Liver (tissue), 9 donors: ENCODE data around the gene USH1G. TPM values are rescaled to one million over a fixed set of nuclear protein-coding genes. Genes with fewer than 3 reads are reported as not detected.

Source experiments
- DNase-seq: peaks from one replicate; pipeline ENCODE4 v3.0.0-alpha.2; 2017; ENCODE audit warnings: low spot score
- H3K27ac ChIP-seq, 2 donors: one replicate each; pipeline ENCODE4 v1.7.0; 2013; ENCODE audit warnings: inconsistent platforms in 2 of 2, low read length in 2 of 2, control low read depth in 1 of 2, low read depth in 1 of 2, mild to moderate bottlenecking in 1 of 2
- H3K27me3 ChIP-seq, 4 donors: one replicate each; pipeline versions ENCODE4 v1.6.1 to v1.7.0; 2013; ENCODE audit warnings: low read length in 3 of 4, inconsistent platforms in 1 of 4, mild to moderate bottlenecking in 1 of 4, moderate library complexity in 1 of 4; ENCODE audit not compliant: control insufficient read depth in 4 of 4, insufficient read depth in 4 of 4
- H3K36me3 ChIP-seq, 4 donors: one replicate each; pipeline versions ENCODE4 v1.6.1 to v1.7.0; 2013; ENCODE audit warnings: low read length in 3 of 4, mild to moderate bottlenecking in 3 of 4, low read depth in 1 of 4, moderate library complexity in 1 of 4; ENCODE audit not compliant: control insufficient read depth in 4 of 4, insufficient read depth in 3 of 4
- H3K4me1 ChIP-seq, 4 donors: one replicate each; pipeline versions ENCODE4 v1.6.1 to v1.7.0; 2013; ENCODE audit warnings: low read length in 3 of 4, mild to moderate bottlenecking in 3 of 4, moderate library complexity in 1 of 4; ENCODE audit not compliant: control insufficient read depth in 4 of 4, insufficient read depth in 4 of 4
- H3K4me3 ChIP-seq, 3 donors: one replicate each; pipeline versions ENCODE4 v1.6.1 to v1.7.0; 2013; ENCODE audit warnings: low read length in 3 of 3, control low read depth in 1 of 3, low read depth in 1 of 3, mild to moderate bottlenecking in 1 of 3
- H3K9ac ChIP-seq, 2 donors: one replicate each; pipeline ENCODE4 v1.7.0; 2013; ENCODE audit warnings: low read length in 2 of 2, mild to moderate bottlenecking in 2 of 2, moderate library complexity in 2 of 2, control low read depth in 1 of 2, low read depth in 1 of 2
- H3K9me3 ChIP-seq, 4 donors: one replicate each; pipeline versions ENCODE4 v1.6.1 to v1.7.0; 2013; ENCODE audit warnings: low read length in 3 of 4; ENCODE audit not compliant: control insufficient read depth in 4 of 4
- ATF3 ChIP-seq: IDR thresholded peaks from 2 replicates; pipeline ENCODE4 v1.6.1; 2016; ENCODE audit warnings: antibody characterized with exemption
- CTCF ChIP-seq: fragments of 150-350 bp; IDR thresholded peaks from 2 replicates; pipeline ENCODE4 v1.5.1; 2017; ENCODE audit warnings: improper control_type of control experiment, low read depth, low read length; ENCODE audit not compliant: missing input control
- EGR1 ChIP-seq, 2 donors: IDR thresholded peaks; 2 replicates each; pipeline ENCODE4 v1.6.1; 2016 to 2018; ENCODE audit warnings: antibody characterized with exemption in 2 of 2, low read depth in 2 of 2
- FOXA1 ChIP-seq: IDR thresholded peaks from 2 replicates; pipeline ENCODE4 v1.6.1; 2016; ENCODE audit warnings: antibody characterized with exemption
- FOXA2 ChIP-seq: IDR thresholded peaks from 2 replicates; pipeline ENCODE4 v1.6.1; 2016; ENCODE audit warnings: antibody characterized with exemption
- GABPA ChIP-seq, 2 donors: IDR thresholded peaks in 1 of 2; conservative IDR thresholded peaks in 1 of 2; 2 replicates each; pipeline ENCODE4 v1.6.1; 2016; ENCODE audit warnings: antibody characterized with exemption in 2 of 2, mild to moderate bottlenecking in 1 of 2, moderate library complexity in 1 of 2
- HNF4A ChIP-seq, 2 donors: conservative IDR thresholded peaks; 2 replicates each; pipeline ENCODE4 v1.6.1; 2016; ENCODE audit warnings: antibody characterized with exemption in 2 of 2, mild to moderate bottlenecking in 2 of 2
- HNF4G ChIP-seq: IDR thresholded peaks from 2 replicates; pipeline ENCODE4 v1.6.1; 2016; ENCODE audit warnings: antibody characterized with exemption
- JUND ChIP-seq, 2 donors: IDR thresholded peaks; 2 replicates each; pipeline ENCODE4 v1.6.1; 2016; ENCODE audit warnings: antibody characterized with exemption in 2 of 2
- MAX ChIP-seq: IDR thresholded peaks from 2 replicates; pipeline ENCODE4 v1.6.1; 2016; ENCODE audit warnings: antibody characterized with exemption
- NR2F2 ChIP-seq: IDR thresholded peaks from 2 replicates; pipeline ENCODE4 v1.6.1; 2016; ENCODE audit warnings: antibody characterized with exemption
- RAD21 ChIP-seq, 2 donors: IDR thresholded peaks; 2 replicates each; pipeline ENCODE4 v1.6.1; 2016; ENCODE audit warnings: antibody characterized with exemption in 2 of 2, mild to moderate bottlenecking in 2 of 2
- REST ChIP-seq: IDR thresholded peaks from 2 replicates; pipeline ENCODE4 v1.6.1; 2016; ENCODE audit warnings: antibody characterized with exemption, mild to moderate bottlenecking
- RXRA ChIP-seq, 2 donors: IDR thresholded peaks; 2 replicates each; pipeline ENCODE4 v1.6.1; 2017 to 2018; ENCODE audit warnings: antibody characterized with exemption in 2 of 2, mild to moderate bottlenecking in 1 of 2
- SP1 ChIP-seq: IDR thresholded peaks from 2 replicates; pipeline ENCODE4 v1.6.1; 2018; ENCODE audit warnings: antibody characterized with exemption, mild to moderate bottlenecking
- TAF1 ChIP-seq: conservative IDR thresholded peaks from 2 replicates; pipeline ENCODE4 v1.6.1; 2016; ENCODE audit warnings: antibody characterized with exemption, mild to moderate bottlenecking
- YY1 ChIP-seq: IDR thresholded peaks from 2 replicates; pipeline ENCODE4 v1.6.1; 2016; ENCODE audit warnings: antibody characterized with exemption, mild to moderate bottlenecking
- ZBTB33 ChIP-seq: IDR thresholded peaks from 2 replicates; pipeline ENCODE4 v1.6.1; 2016; ENCODE audit warnings: antibody characterized with exemption
- WGBS: extraction: QIAGEN DNeasy Blood & Tissue Kit; methylation state at CpG from one replicate; pipeline ENCODE4 v1.1.7; 2013; 5-methylcytosine and 5-hydroxymethylcytosine counted together
- polyA plus RNA-seq, 2 donors: library from polyadenylated mRNA; stranded (reverse) in 1 of 2; unstranded in 1 of 2; fragments of 200-250 nt in 1 of 2; fragments of >200 nt in 1 of 2; fragmentation: Nextera tagmentation in 1 of 2; extraction: Ambion mirVana in 1 of 2; gene quantifications; one replicate each; pipeline versions ENCODE4 v1.2.1 to v1.2.3, GENCODE V29; 2013 to 2015
- total RNA-seq, 2 donors: library from RNA; depleted of rRNA; stranded (reverse); fragments of >200 nt; gene quantifications; one replicate each; pipeline ENCODE4 v1.2.3, GENCODE V29; 2014
- donor health status: healthy.
- donor health status: healthy.
- donor health status: healthy.
- donor health status: healthy.
- donor health status: healthy.

The USH1G gene
- total and polyA plus RNA-seq, 4 donors: under 0.01 TPM; not detected in 3

- no peak overlapping the region for H3K4me3 ChIP-seq
- H3K27me3 ChIP-seq: peaks cover 0 to 8% (median 3%) of the 10 kb centered on the region in 4 donors
- no peaks in the 10 kb centered on the region for H3K4me1 ChIP-seq
- no peaks in the 10 kb centered on the region for H3K9me3 ChIP-seq
- H3K36me3 ChIP-seq: no peaks in the 10 kb centered on the region
- H3K9ac ChIP-seq: no peak overlapping the region
- no peak for DNase-seq
- no peak for TF ChIP-seq GABPA (IDR thresholded peaks at IDR 0.05 in 1 of 2, conservative IDR thresholded peaks at IDR 0.05 in 1 of 2)
- no peak for TF ChIP-seq FOXA2
- no peak for TF ChIP-seq RAD21 (IDR thresholded peaks at IDR 0.05)
- TF ChIP-seq MAX: no peak
- no peak for TF ChIP-seq ZBTB33
- TF ChIP-seq ATF3: no peak
- no peak for TF ChIP-seq TAF1
- no peak for TF ChIP-seq NR2F2
- no peak for TF ChIP-seq CTCF
- no peak for TF ChIP-seq RXRA (IDR thresholded peaks at IDR 0.05)
- no peak for TF ChIP-seq HNF4A (conservative IDR thresholded peaks at IDR 0.05)
- no peak for TF ChIP-seq HNF4G
- TF ChIP-seq REST: no peak
- TF ChIP-seq YY1: no peak
- no peak for TF ChIP-seq FOXA1
- no peak for TF ChIP-seq SP1
- TF ChIP-seq EGR1 (IDR thresholded peaks at IDR 0.05; ENCODE audit: low read depth in 2 of 2): no peak
- no peak for TF ChIP-seq JUND (IDR thresholded peaks at IDR 0.05)
- WGBS: 77% methylated on average over 21 of the region's 21 CpGs
- no peak overlapping the region for H3K27ac ChIP-seq
Observed at GRCh38 chr17:74941128-74941725, 18.2 kb upstream of the USH1G start.
